DMS153 (cell line): ENCODE data around the gene MAGEC3.
A peak's percentile ranks its signal among the peaks of the same experiment; 100 is the strongest.
"Not testable (repeated sequence)": the region's sequence is repeated elsewhere in the genome, so short reads cannot be mapped to it uniquely, and the experiment has no call there.

Source experiments
- DNase-seq: peaks from one replicate; lab custom pipeline; 2025; lab: John Stamatoyannopoulos, UW

Gene MAGEC3, protein sequence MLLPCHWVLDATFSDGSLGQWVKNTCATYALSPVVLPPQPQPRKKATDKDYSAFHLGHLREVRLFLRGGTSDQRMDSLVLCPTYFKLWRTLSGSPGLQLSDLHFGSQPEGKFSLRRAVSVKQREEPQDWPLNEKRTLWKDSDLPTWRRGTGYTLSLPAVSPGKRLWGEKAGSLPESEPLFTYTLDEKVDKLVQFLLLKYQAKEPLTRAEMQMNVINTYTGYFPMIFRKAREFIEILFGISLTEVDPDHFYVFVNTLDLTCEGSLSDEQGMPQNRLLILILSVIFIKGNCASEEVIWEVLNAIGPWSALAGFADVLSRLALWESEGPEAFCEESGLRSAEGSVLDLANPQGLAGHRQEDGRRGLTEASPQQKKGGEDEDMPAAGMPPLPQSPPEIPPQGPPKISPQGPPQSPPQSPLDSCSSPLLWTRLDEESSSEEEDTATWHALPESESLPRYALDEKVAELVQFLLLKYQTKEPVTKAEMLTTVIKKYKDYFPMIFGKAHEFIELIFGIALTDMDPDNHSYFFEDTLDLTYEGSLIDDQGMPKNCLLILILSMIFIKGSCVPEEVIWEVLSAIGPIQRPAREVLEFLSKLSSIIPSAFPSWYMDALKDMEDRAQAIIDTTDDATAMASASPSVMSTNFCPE

DNA sequence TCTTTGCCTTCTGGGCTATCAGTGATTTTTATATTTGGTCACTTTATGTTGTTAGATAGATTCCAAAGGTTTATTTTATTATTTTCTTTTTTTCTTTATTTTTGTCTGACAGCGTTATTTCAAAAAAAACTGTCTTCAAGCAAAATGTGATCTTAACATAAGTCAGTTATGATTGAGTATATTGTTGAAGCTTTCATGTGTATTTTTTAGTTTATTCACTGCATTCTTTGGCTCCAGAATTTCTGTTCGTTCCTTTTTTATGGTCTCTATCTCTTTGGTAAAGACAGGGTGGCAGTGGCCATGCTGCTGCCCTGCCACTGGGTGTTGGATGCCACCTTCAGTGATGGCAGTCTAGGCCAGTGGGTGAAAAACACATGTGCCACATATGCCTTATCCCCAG, at the start of gene MAGEC3:
Gene MAGEC3, plus strand, starts transcription at position 301 of the 400 bp plus-strand sequence. Its CDS starts 0 bp downstream, at position 301.
- DNase-seq = no peak

DNA sequence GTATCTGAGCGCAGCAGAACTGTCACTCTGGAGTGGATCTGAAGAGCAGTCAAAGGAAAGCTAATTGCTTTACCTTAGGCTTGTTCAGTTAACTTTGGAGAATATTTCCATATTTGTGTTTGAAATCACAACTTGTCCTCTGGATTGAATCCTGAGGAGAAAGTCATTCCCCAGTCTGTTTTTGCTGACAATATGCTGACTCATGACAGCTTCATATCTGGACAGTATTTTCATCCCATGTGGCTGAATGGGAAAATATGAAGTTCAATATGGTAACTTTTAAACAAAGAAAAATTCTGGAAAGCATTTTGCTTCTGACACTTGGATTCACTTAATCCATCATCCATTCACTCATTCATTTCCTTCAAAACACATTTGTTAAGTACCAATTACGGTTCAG, 46.3 kb upstream of the MAGEC3 start:
- DNase-seq = no peak

DNA sequence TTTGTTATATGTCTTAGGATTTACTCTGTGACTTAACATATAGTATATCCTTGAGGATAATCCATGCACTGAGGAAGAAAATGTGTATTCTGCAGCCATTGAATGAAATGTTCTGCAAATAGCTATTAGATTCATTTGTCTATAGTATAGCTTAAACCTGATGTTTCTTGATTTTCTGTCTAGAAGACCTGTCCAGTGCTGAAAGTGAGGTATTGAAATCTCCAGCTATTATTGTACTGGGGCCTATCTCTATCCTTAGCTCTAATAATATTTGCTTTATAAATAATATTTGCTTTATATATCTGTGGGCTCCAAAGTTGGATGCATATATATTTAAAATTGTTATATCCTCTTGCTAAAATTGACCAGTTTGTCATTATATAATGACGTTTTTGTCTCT, 26.7 kb upstream of the MAGEC3 start:
- no peak for DNase-seq

DNA sequence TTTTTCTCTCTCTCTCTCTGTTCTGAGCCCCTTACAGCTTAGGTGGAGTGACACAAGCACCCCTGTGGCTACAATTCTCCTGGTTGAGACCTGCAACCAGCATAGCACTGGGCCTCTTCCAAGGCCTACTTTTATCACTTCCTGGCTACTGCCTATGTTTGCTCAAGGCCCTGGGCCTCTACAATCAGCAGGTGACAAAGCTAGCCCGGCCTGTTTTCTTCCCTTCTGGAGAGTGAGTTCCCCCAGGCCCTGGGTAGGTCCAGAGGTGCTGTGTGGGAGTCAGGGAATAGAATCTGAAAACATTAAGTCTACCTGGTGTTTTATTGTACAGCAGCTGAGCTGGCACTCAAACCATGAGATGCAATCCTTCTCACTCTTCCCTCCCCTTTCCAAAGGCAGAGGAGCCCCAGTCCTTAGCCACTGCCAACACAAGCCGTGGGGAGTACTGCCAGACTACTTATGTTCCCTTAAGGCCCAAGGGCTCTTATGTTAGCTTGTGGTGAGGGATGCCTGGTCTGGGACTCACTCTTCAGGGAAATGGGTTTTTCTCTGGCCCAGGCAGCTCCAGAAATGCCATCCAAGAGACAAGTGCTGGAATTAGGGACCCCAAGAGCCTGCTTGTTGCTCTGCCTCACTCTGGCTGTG, 23.8 kb upstream of the MAGEC3 start:
- no peak for DNase-seq

DNA sequence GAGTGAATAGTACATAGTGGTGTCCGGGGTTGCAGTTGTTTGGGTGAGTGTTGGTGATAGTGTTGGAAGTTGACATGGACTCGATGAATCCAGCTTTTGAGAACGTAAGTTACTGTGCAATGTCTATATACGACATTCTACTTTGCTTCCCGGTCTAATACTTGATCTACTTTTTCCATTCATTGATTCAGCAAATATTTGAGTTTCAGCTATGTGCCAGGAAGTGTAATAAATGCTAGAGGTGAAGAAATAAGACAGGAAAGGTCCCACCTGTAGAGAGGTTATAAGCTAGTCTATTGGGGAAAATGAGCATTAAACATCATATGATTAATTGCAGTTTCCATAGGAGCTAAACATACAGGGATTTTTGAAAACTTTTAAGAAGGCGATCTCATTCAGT, 22.2 kb upstream of the MAGEC3 start:
- no peak for DNase-seq

DNA sequence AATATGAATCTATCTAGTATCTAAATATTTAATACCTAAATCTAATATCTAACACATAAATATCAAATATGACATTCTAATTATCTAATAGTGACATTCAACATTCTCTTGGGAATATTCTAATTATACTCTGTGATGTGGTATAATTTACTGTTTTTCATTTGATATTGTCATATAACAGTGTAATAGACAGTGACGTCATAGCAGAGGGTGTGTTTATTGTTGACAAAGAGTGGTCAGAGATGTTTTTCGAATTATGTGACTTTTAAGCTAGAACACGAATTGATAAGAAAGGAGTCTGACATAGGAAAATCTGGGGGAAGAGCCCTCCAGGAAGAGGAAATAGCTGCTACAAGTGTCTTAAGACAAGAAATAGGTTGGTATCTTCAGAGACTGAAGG, 5.9 kb upstream of the MAGEC3 start:
- no peak for DNase-seq

DNA sequence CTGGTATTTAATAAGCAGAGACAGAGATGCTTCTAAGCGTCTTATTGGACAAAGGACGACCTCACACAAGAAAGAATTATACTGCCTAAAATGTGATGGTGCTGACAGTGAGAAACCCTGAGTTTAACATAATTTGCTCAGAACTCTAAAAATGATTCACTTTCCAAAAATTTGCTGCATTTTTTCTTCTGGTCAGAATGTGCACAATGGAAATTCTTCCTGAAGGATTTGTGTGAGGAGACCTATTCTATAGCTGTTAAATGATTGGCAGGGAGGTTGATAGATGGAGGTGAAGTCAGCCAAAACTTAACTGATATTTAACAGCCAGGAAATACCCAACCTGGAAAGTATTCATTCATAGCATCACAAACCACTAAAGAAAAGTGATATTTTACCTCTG, 1.7 kb downstream of the MAGEC3 start:
- DNase-seq = no peak

DNA sequence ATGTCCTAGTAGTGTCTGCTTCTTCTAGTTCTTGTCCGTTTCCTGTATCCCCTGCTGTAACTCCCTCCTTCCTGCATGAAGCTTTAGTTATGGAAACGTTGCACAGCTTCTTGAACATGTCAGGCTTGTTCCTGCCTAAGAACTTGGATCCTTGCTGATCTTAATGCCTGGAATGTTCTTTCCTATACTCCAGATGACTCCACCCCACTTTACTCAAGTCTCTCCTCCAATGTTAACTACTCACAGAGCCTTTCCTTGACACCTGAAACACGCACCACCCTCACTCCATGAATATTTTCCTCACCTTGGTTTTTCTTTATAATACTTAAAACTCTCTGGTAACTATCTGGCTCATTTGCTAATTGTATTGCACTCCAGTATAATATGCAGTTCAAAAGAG, 19.4 kb downstream of the MAGEC3 start:
- no peak for DNase-seq

DNA sequence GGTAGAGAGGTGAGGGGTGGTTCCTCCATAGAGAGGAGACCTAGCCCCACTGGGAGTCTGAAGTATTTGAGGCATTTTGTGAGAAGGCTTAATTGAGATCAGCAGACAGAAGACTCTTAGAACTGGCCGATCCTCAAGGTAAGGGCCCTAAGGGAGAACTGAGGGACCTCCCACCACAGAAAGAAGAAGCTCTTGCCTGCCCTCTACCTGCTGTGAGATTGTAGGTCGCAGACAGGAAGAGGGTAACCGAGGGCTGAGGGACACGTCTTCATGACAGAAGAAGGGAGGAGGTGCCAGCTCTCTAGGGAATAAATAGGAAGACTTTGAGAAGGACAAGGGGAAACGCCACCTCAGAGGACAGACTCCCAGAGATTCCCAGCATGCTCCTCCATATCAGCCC, 41.5 kb downstream of the MAGEC3 start:
- no peak for DNase-seq

DNA sequence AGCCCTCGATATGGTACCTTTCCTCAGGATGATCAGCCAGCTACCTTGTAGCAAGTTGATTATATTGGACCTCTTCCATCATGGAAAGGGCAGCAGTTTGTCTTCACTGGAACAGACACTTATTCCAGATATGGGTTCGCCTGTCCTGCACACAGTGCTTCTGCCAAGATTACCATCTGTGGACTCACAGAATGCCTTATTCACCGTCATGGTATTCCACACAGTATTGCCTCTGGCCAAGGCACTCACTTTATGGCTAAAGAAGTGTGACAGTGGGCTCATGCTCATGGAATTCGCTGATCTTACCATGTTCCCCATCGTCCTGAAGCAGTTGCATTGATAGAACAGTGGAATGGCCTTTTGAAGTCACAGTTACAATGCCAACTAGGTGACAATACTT, 50.7 kb downstream of the MAGEC3 start:
- not testable (repeated sequence) for DNase-seq

DNA sequence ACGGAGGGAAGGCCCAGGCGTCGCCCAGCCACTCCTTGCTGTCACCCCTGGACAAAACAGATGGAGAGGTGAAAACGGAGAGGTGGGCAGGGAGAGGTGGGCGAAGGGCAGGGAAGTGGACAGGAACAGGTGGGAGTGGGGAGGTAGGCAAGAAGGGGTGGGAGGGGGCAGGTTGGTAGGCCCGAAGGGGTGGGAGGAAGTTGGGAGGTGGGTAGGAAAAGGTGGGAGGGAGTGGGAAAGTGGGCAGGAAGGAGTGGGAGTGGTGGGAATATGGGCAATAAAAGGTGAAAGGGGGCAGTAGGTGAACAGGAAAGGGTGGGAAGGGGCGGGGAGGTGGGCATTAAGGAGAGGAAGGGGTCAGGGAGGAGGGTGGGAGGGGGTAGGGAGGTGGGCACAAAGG, 56.6 kb downstream of the MAGEC3 start:
- DNase-seq = no peak

DNA sequence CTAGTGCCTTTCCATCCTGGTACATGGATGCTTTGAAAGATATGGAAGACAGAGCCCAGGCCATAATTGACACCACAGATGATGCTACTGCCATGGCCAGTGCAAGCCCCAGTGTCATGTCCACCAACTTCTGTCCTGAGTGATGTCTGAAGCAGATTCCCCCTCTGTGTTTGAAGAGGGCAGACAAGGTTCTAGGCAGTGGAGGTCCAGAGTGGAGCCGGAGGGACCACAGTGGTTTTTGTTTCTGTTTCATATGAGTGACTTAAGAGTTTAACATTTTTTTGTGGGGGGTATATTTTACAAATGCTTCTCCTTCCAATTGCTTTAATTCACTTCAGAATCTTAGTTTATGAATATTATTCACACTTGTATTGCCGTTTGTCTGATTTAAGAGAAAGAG, 59.6 kb downstream of the MAGEC3 start:
- no peak for DNase-seq

DNA sequence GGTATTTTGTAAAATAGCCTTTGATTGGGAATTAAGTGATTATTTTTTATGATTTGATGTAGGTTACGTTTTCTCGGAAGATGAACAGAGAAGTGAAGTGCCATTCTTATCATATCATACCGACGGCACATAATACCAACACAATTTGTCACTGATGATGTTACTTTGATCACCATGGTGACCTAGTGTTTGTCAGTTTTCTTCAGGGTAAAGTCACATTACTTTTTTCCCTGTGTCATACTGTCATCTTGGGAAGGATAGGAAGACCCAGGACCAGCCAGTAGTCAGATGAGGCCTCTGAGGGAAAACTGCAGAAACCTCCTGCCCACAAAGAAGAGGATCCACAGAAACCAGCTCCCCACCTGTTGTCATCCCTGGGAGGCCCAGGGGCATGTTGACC, 64.2 kb downstream of the MAGEC3 start:
- DNase-seq = no peak

DNA sequence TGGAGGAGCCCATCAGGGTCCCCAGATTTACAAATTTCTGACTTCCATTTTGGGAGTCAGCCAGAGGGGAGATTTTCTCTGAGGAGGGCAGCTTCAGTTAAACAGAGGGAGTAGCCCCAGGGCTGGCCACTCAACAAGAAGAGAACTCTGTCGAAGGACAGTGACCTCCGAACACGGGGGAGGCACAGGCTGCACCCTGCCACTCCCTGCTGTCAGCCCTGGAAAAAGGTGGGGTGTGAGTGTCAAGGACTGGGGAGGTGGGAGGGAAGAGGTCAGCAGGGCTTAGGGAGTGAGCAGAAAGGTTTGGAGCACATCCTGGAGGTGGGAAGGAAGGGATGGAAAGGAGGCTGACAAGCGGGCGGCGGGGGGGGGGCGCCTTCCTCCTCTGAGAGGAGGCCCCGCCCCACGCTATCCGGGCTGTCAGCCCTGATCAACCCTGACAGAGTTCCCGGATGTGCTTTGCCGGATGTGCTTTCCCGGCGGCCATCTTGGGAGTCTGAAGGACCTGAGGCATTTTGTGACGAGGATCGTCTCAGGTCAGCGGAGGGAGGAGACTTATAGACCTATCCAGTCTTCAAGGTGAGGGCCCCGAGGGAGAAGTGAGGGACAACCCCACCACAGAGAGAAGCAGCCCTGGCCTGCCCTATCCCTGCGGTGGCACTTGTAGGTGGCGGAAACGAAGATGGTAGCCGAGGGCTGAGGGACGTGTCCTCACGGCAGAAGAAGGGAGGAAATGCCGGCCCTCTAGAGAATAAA, 65.5 kb downstream of the MAGEC3 start, which contains the start of gene MAGEC1:
Gene MAGEC1, plus strand, starts transcription at position 495 of the 756 bp plus-strand sequence. CDS start 1,179 bp downstream, outside the sequence.
- peak; percentile 1 for DNase-seq

DNA sequence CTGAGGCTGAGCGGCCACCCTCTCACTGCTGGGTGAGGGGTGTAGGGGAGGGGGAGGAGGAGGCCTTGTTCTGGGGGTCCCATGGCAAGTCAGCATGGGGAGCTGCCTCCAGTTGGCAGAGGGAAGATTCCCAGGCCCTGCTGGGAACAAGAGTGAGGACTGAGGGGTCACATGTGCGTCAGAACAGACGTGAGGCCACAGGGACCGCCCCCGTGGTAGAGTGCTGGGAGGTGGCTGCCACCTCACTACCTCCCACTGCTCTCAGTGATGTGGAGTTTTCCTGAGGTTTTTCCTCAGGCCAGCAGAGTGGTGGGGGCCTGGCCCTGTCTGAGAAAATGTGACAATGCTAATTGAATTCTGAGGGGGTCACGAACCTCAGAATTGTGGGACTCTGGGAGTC, 66.1 kb downstream of the MAGEC3 start:
- DNase-seq = no peak

DNA sequence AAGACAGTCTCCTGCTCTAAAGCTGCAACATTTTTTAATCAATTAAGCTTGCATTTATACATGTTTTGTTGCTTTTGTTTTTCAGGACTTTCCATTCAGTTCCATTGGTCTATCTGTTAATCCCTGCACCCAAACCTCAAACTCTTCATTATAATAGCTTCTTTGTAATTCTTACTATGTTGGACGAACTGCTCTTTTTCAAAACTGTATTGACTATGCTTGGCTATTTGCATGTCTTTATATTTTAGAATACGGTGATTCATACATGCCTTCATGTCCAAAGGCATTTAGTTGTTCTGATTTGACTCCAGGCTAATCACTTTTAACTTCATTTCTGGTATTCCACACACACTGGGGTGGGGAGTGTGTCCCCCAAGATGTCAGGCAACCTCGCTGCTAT, 79.7 kb downstream of the MAGEC3 start:
- no peak for DNase-seq

DNA sequence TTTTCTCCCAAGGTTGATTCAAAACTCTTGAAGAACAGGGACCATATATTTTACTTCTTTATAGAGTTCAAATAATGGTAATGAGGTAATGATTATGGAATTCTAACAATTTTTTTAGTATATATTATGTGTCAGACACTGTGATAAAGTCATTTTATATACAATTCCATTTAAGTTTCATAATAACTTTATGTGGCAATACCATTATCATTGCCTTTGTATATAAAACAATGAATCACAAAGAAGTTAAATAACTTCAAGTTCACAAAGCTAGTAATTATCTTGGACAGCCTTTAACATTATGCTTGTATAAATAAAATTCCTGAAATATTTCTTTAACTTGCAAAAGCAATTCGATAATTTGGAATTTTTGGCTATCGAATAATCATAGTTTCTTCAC, 86.2 kb downstream of the MAGEC3 start:
- no peak for DNase-seq

DNA sequence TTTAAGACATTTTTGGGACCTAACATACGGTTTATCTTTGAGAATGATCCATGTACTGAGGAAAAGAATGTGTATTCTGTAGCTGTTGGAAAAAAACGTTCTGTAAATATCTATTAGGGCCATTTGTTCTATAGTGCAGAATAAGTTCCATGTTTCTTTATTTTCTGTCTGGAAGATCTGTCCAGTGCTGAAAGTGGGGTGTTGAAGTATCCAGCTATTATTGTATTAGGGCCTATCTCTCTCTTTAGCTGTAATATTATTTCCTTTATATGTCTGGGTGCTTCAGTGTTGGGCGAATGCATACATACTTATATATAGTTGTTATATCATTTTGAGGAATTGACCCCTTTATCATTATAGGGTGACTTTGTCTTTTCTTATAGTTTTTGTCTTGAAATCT, 90.3 kb downstream of the MAGEC3 start:
- DNase-seq = no peak

DNA sequence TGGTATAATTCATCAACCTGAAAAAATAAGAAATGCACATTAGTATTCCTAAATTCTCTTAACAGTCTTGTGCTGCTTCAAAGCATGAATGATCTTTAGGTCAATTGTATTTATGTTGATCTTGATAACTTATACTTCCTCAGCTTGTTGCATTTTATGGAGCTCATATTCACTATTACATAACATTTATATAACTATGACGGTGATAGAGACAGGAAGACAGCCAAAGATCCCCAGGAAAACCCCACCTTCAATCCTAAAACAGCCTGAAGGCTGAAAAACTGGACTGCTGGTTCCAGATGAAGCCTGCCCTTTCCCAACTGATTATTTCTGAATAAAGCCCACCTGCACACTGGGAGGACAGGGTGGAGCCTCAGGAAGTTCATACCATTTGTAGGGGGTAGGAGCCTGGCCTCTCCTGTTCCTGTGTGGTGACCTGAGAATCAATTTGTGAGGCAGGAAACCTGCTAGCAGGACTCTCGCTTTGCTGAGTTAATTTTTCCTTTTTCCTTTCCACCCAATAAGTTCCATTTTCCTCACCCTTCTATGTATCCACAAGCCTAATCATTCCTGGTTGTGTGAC, 96.0 kb downstream of the MAGEC3 start:
- DNase-seq = no peak

DNA sequence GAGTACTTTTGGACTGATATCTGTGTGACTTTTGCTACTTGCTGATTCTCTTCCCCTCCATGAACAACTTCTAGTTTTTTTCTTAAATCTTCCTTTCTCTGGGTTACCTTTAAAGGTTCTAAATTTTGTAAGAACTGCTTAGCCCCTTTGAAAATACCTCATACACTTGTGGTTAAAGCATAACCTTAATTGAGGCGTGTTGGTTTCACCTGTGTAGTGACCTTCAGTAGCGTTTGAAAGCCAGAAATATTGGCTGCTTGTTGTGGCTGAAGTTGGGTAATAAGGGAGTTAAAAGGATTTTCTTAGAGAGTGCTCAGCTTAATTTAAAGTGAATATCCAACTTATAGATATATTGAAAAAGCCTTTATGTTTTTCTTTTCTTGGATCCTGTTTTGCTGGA, 97.5 kb downstream of the MAGEC3 start:
- no peak for DNase-seq

DNA sequence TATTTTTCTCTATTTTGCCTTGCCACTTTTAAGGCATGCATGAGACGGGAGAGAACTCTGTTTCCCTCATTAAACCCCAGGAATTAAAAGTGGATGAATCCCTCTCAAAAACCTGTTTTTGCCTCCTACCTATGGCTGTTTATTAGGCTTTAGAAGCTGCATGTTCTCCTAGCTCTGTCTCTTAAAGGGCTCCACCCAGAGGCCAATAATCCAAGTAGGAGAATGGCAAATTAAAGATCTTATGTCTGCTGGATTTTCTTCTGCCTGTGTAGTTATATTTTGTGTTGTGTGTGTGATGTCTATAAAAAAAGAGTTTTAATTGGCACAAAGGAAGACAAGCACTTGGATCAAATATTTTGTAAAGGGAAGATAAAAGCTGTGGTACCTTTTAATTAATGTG, 98.0 kb downstream of the MAGEC3 start:
- no peak for DNase-seq

DNA sequence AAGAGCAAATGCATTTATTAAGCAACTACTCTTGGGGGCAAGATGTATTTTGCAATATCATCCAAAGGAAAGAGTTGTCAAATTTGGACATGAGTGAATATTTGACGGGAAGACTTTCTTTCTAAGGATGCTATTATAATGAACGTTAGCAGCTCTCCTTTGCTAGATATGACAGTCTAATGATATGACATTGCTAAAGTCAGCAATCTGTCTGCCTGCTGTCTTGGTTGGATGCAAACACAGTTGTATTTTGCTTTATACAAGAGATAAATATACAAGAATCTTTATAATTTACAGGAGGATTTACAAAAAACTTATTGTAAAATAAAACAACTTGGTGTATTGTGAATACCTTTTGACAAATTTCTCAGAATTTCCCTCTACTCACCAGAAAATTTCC, 103.1 kb downstream of the MAGEC3 start:
- no peak for DNase-seq
